B cell (primary cell): ENCODE measurements around the gene RPS19. TPM values are rescaled to one million over a fixed set of nuclear protein-coding genes. Genes with fewer than 3 reads are reported as not detected.
A peak's percentile ranks its signal among the peaks of the same experiment; 100 is the strongest.

ENCODE experiments used
- ATAC-seq: fragments of 200-7000 bp; cut with Tn5 transposase; one replicate; pipeline ENCODE4 v1.10.0; 2021; ENCODE audit warnings: low read depth, mild to moderate bottlenecking, moderate number of reproducible peaks, moderate library complexity
- CTCF ChIA-PET: fragments of 350-600 bp; sonication (Branson Sonifier 250); formaldehyde crosslinking; loops from one replicate; lab custom pipeline; 2021; ENCODE audit warnings: antibody characterized with exemption, inconsistent platforms; lab: Charles Lee
- POLR2A ChIA-PET: fragments of 350-600 bp; sonication (Branson Sonifier 250); formaldehyde crosslinking; loops from one replicate; lab custom pipeline; 2021; ENCODE audit warnings: antibody characterized with exemption; lab: Charles Lee
- DNase-seq: peaks from one replicate; pipeline ENCODE4 v3.0.0; 2013
- H2AFZ ChIP-seq: 2 replicates; pipeline ENCODE4 v1.6.1; 2012; ENCODE audit warnings: mild to moderate bottlenecking, low read depth, low read length; ENCODE audit not compliant: insufficient read depth, poor library complexity, severe bottlenecking
- H3K27ac ChIP-seq, 2 donors: 1 replicate in 1 of 2; 2 replicates in 1 of 2; pipeline ENCODE4 v1.5.1; 2012 to 2013; ENCODE audit warnings: low read length in 2 of 2, mild to moderate bottlenecking in 2 of 2, moderate library complexity in 1 of 2
- H3K27me3 ChIP-seq, 4 experiments: fragments of 200-600 bp in 1 of 4; sonication (generic) in 1 of 4; replicated peaks in 1 of 4; 1 replicate in 2 of 4; 2 replicates in 2 of 4; pipeline versions ENCODE4 v1.6.1 to v1.7.0; 2013 to 2016; ENCODE audit warnings: low read length in 3 of 4, mild to moderate bottlenecking in 2 of 4, mixed read lengths in 1 of 4, moderate library complexity in 1 of 4; ENCODE audit not compliant: insufficient read depth in 4 of 4, control insufficient read depth in 3 of 4; ENCODE audit errors: control extremely low read depth in 1 of 4
- H3K36me3 ChIP-seq, 2 experiments: replicated peaks in 1 of 2; 1 replicate in 1 of 2; 2 replicates in 1 of 2; pipeline versions ENCODE4 v1.6.1 to v1.7.1; 2013; ENCODE audit warnings: low read length in 1 of 2; ENCODE audit not compliant: insufficient read depth in 2 of 2, control insufficient read depth in 1 of 2; ENCODE audit errors: control extremely low read depth in 1 of 2, extremely low read depth in 1 of 2
- H3K4me1 ChIP-seq, 2 donors: fragments of 200-600 bp in 1 of 2; sonication (generic) in 1 of 2; 1 replicate in 1 of 2; 2 replicates in 1 of 2; pipeline versions ENCODE4 v1.5.1 to v1.6.1; 2013 to 2017; ENCODE audit warnings: low read length in 2 of 2; ENCODE audit not compliant: control insufficient read depth in 2 of 2, insufficient read depth in 2 of 2
- H3K4me2 ChIP-seq: replicated peaks from 2 replicates; pipeline ENCODE3; 2012; ENCODE audit warnings: mild to moderate bottlenecking, low read depth, low read length; ENCODE audit not compliant: poor library complexity, severe bottlenecking
- H3K4me3 ChIP-seq, 5 experiments: fragments of 200-600 bp in 1 of 5; sonication (generic) in 1 of 5; 1 replicate in 3 of 5; 2 replicates in 2 of 5; pipeline versions ENCODE4 v1.5.1 to v1.7.0; 2011 to 2016; ENCODE audit warnings: low read length in 4 of 5, mild to moderate bottlenecking in 4 of 5, low read depth in 2 of 5, control low read depth in 1 of 5, moderate library complexity in 1 of 5; ENCODE audit not compliant: insufficient read depth in 1 of 5; ENCODE audit errors: control extremely low read depth in 1 of 5, extremely low read depth in 1 of 5
- H3K79me2 ChIP-seq: fragments of 200-600 bp; sonication (generic); one replicate; pipeline ENCODE4 v1.6.0; 2016; ENCODE audit warnings: low read length; ENCODE audit not compliant: control insufficient read depth, insufficient read depth
- H3K9ac ChIP-seq: fragments of 200-600 bp; sonication (generic); 2 replicates; pipeline ENCODE4 v1.6.1; 2017; ENCODE audit warnings: mild to moderate bottlenecking, low read length, moderate library complexity
- H3K9me3 ChIP-seq, 3 donors: one replicate each; pipeline versions ENCODE4 v1.6.1 to v1.7.1; 2013; ENCODE audit warnings: low read length in 2 of 3; ENCODE audit not compliant: control insufficient read depth in 2 of 3, insufficient read depth in 1 of 3; ENCODE audit errors: control extremely low read depth in 1 of 3
- H4K20me1 ChIP-seq: 2 replicates; pipeline ENCODE4 v1.6.0; 2012; ENCODE audit warnings: mild to moderate bottlenecking, low read length; ENCODE audit not compliant: insufficient read depth, control insufficient read depth, poor library complexity, severe bottlenecking
- H3K27ac Mint-ChIP-seq: one replicate; pipeline ENCODE4 v1.8.0; 2021; ENCODE audit warnings: mixed read lengths
- H3K27me3 Mint-ChIP-seq: one replicate; pipeline ENCODE4 v1.8.0; 2021; ENCODE audit warnings: mixed read lengths
- H3K4me1 Mint-ChIP-seq: one replicate; pipeline ENCODE4 v1.8.0; 2021; ENCODE audit warnings: mixed read lengths
- H3K4me3 Mint-ChIP-seq: one replicate; pipeline ENCODE4 v1.8.0; 2021; ENCODE audit warnings: mixed read lengths
- H3K9me3 Mint-ChIP-seq: one replicate; pipeline ENCODE4 v1.8.0; 2022; ENCODE audit warnings: mixed read lengths; ENCODE audit not compliant: insufficient read depth
- EZH2 ChIP-seq: IDR thresholded peaks from 2 replicates; pipeline ENCODE4 v1.6.1; 2012; ENCODE audit warnings: borderline replicate concordance, low read depth, mild to moderate bottlenecking, moderate library complexity, low read length; ENCODE audit not compliant: insufficient read depth, poor library complexity, severe bottlenecking
- WGBS: methylation state at CpG from one replicate; pipeline ENCODE4 v1.1.5; 2013; ENCODE audit warnings: missing lambda C conversion rate; ENCODE audit not compliant: insufficient coverage; 5-methylcytosine and 5-hydroxymethylcytosine counted together
- intact Hi-C: fragments of 100-400 bp; cut with micrococcal nuclease; formaldehyde crosslinking; loops from one replicate; pipeline ENCODE4 v1.10.0; 2022
- polyA plus RNA-seq: library from polyadenylated mRNA; depleted of rRNA; stranded (reverse); fragments of >200 nt; gene quantifications from 2 replicates; pipeline ENCODE4 v1.2.3, GENCODE V29; 2012
- total RNA-seq, 2 donors: library from RNA; stranded (reverse); fragments of 120-200 nt in 1 of 2; gene quantifications; 1 replicate in 1 of 2; 2 replicates in 1 of 2; pipeline versions ENCODE4 v1.2.3 to v1.2.4, GENCODE V29; 2013 to 2022
- TF ChIP-seq, protein P1 (sequence below): fragments of 200-600 bp; IDR thresholded peaks from one replicate; pipeline ENCODE4 v1.8.0; 2022; ENCODE audit warnings: antibody characterized with exemption, mild to moderate bottlenecking

RPS19 gene
- total and polyA plus RNA-seq, 2 donors (not counting 1 experiment from before 2014, with no cell fraction given): 3,322 to 9,144 TPM

DNA sequence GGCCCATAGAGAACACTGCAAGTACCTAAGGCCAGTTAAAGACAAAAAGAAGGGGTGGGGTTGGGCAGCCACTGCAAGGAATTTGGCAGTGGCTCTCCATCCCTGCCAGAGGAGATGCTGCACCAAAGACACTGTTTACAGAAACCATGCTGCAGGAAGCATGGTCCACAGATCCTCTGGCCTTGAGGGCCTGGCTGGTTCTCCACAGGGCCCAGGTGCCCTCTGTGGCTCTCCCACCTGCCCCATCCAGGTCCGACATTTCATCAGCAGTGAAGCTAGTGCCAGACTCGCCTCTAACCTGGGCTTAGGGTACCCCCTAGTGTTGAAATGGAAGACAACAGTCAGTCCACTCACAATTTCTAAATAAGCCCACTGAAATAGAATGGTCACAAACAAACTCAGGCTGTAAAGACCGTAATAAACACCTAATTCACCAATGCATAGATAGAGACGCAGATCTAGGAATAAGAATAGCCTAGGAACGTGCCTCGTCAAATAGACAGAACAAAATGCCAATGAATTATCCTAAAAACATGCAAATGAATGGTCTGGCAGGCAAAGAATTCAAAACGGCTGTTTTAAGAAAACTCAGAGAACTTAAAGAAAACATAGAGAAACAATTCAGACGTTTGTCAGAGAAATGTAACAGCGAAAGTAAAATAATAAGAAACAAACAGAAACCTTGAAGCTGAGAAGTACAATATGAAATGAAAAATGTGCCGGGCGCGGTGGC, 38.9 kb upstream of the RPS19 start:
- peak; percentile 82 for ATAC-seq
- ChIA-PET POLR2A (interaction anchor here (0.7 to 0.9 kb wide), 2 partner anchors 17 to 25 kb away, joined by 3 to 5 read pairs; no protein-coding TSS in a partner anchor), CTCF (interaction anchor here (0.6 to 11.0 kb wide), 24 partner anchors 9 to 1892 kb away, joined by 3 to 249 read pairs (median 5); partner anchors contain the start of gene CEACAM6)
- peaks cover 3% of the 10 kb centered on the region for H3K4me1 Mint-ChIP-seq
- Histone ChIP-seq H3K27ac (no peak overlapping the region), H3K27me3 (peaks cover 0 to 3% (median 0%) of the 10 kb centered on the region in 4 experiments), H3K36me3 (no peaks in the 10 kb centered on the region), H3K9me3 (no peaks in the 10 kb centered on the region), H3K4me3 (no peak overlapping the region), H3K79me2 (no peaks in the 10 kb centered on the region), H4K20me1 (no peaks in the 10 kb centered on the region), H3K9ac (no peak overlapping the region), H2AFZ (peak overlapping the region; percentile 12), H3K4me2 (no peak overlapping the region), H3K4me1 (no peaks in the 10 kb centered on the region)
- DNase-seq: peak; percentile 82
- H3K4me3 Mint-ChIP-seq: no peak overlapping the region
- TF ChIP-seq, protein P1, sequence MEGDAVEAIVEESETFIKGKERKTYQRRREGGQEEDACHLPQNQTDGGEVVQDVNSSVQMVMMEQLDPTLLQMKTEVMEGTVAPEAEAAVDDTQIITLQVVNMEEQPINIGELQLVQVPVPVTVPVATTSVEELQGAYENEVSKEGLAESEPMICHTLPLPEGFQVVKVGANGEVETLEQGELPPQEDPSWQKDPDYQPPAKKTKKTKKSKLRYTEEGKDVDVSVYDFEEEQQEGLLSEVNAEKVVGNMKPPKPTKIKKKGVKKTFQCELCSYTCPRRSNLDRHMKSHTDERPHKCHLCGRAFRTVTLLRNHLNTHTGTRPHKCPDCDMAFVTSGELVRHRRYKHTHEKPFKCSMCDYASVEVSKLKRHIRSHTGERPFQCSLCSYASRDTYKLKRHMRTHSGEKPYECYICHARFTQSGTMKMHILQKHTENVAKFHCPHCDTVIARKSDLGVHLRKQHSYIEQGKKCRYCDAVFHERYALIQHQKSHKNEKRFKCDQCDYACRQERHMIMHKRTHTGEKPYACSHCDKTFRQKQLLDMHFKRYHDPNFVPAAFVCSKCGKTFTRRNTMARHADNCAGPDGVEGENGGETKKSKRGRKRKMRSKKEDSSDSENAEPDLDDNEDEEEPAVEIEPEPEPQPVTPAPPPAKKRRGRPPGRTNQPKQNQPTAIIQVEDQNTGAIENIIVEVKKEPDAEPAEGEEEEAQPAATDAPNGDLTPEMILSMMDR: peak; percentile 89
- TF ChIP-seq EZH2: no peak
- no peak overlapping the region for H3K27ac Mint-ChIP-seq
- intact Hi-C loops: loop anchor here (1.0 to 5.0 kb wide), 4 partner anchors 28 to 179 kb away; no protein-coding TSS in a partner anchor
- no peaks in the 10 kb centered on the region for H3K9me3 Mint-ChIP-seq
- 10% methylated on average over 6 of the region's 12 CpGs for WGBS
- peaks cover 19% of the 10 kb centered on the region for H3K27me3 Mint-ChIP-seq
